Endodermal cell (in vitro differentiated cells): ENCODE data around the gene PCBP1. TPM values are rescaled to one million over a fixed set of nuclear protein-coding genes. Genes with fewer than 3 reads are reported as not detected.
A peak's percentile ranks its signal among the peaks of the same experiment; 100 is the strongest.

Experiments used
- DNase-seq: peaks from one replicate; pipeline ENCODE4 v3.0.0-alpha.2; 2017
- H3K27ac ChIP-seq: 2 replicates; pipeline ENCODE4 v1.5.1; 2013; ENCODE audit warnings: mild to moderate bottlenecking, low read depth, low read length, moderate library complexity
- H3K27me3 ChIP-seq: 2 replicates; pipeline ENCODE4 v1.6.1; 2013; ENCODE audit warnings: mild to moderate bottlenecking, low read length, moderate library complexity; ENCODE audit not compliant: insufficient read depth, control insufficient read depth, poor library complexity, severe bottlenecking
- H3K36me3 ChIP-seq: 2 replicates; pipeline ENCODE4 v1.7.0; 2013; ENCODE audit warnings: mild to moderate bottlenecking, low read length, moderate library complexity; ENCODE audit not compliant: control insufficient read depth, insufficient read depth
- H3K4me1 ChIP-seq: one replicate; pipeline ENCODE4 v1.7.0; 2013; ENCODE audit warnings: low read length; ENCODE audit not compliant: control insufficient read depth, insufficient read depth
- H3K4me3 ChIP-seq: 2 replicates; pipeline ENCODE4 v1.5.1; 2013; ENCODE audit warnings: mild to moderate bottlenecking, low read length, moderate library complexity
- H3K9ac ChIP-seq: 2 replicates; pipeline ENCODE4 v1.6.1; 2013; ENCODE audit warnings: mild to moderate bottlenecking, low read length, moderate library complexity; ENCODE audit not compliant: poor library complexity, severe bottlenecking; ENCODE audit errors: extremely low read depth
- H3K9me3 ChIP-seq: 2 replicates; pipeline ENCODE4 v1.6.1; 2013; ENCODE audit warnings: mild to moderate bottlenecking, low read length, moderate library complexity; ENCODE audit not compliant: control insufficient read depth
- H3K27ac Mint-ChIP-seq: 2 replicates; pipeline ENCODE4 v1.8.0; 2020; ENCODE audit warnings: mixed read lengths
- H3K27me3 Mint-ChIP-seq: 2 replicates; pipeline ENCODE4 v1.8.0; 2021; ENCODE audit warnings: mild to moderate bottlenecking, mixed read lengths; ENCODE audit not compliant: insufficient read depth
- H3K36me3 Mint-ChIP-seq: 2 replicates; pipeline ENCODE4 v1.8.0; 2020; ENCODE audit warnings: low read depth, mixed read lengths
- H3K4me1 Mint-ChIP-seq: 2 replicates; pipeline ENCODE4 v1.8.0; 2020; ENCODE audit warnings: mixed read lengths
- H3K4me3 Mint-ChIP-seq: 2 replicates; pipeline ENCODE4 v1.8.0; 2020; ENCODE audit warnings: mild to moderate bottlenecking, moderate library complexity, mixed read lengths
- H3K9me3 Mint-ChIP-seq: 2 replicates; pipeline ENCODE4 v1.8.0; 2020; ENCODE audit warnings: mild to moderate bottlenecking, mixed read lengths
- CTCF ChIP-seq: fragments of 200-600 bp; sonication (generic); conservative IDR thresholded peaks from 2 replicates; pipeline ENCODE4 v1.5.0; 2021; ENCODE audit warnings: antibody characterized with exemption, mild to moderate bottlenecking
- WGBS, 2 experiments: methylation state at CpG; one replicate each; pipeline versions ENCODE4 v1.1.5 to v1.1.7; 2013; ENCODE audit warnings: missing lambda C conversion rate in 2 of 2, mixed read lengths in 1 of 2; ENCODE audit not compliant: insufficient coverage in 1 of 2, insufficient read length in 1 of 2; 5-methylcytosine and 5-hydroxymethylcytosine counted together
- total RNA-seq, 2 donors: library from RNA; stranded (reverse); fragmentation: NEBNext Ultra II Directional in 1 of 2; extraction: Animal tissue kit (Norgen Biotek cat#: 25700) in 1 of 2; gene quantifications; 2 replicates in 1 of 2; 3 replicates in 1 of 2; pipeline ENCODE4 v1.2.1, GENCODE V29; 2021

The PCBP1 gene
- total RNA-seq, 2 donors from 2014 or later: 344 to 357 TPM

GRCh38 chr2:70062270-70062669 lies 25.0 kb upstream of the PCBP1 start:
- Histone ChIP-seq H3K4me3 (no peak overlapping the region), H3K27me3 (no peaks in the 10 kb centered on the region), H3K4me1 (no peaks in the 10 kb centered on the region), H3K27ac (no peak overlapping the region), H3K9ac (no peak overlapping the region), H3K9me3 (peaks cover 27% of the 10 kb centered on the region), H3K36me3 (peaks cover 73% of the 10 kb centered on the region)
- no peaks in the 10 kb centered on the region for H3K4me1 Mint-ChIP-seq
- no peak overlapping the region for H3K27ac Mint-ChIP-seq
- no peaks in the 10 kb centered on the region for H3K27me3 Mint-ChIP-seq
- no peak for DNase-seq
- TF ChIP-seq CTCF: peak; percentile 25
- peaks cover 71% of the 10 kb centered on the region for H3K36me3 Mint-ChIP-seq
- WGBS, 2 experiments: 93 to 100% methylated on average over 1 to 2 of the region's 2 CpGs
- peaks cover 20% of the 10 kb centered on the region for H3K9me3 Mint-ChIP-seq
- no peak overlapping the region for H3K4me3 Mint-ChIP-seq

- H3K4me1 ChIP-seq: no peaks in the 10 kb centered on the region
- Mint-ChIP-seq H3K9me3 (no peaks in the 10 kb centered on the region), H3K27ac (peak overlapping the region; percentile 40), H3K4me3 (no peak overlapping the region), H3K36me3 (peaks cover 52% of the 10 kb centered on the region), H3K4me1 (peaks cover 2% of the 10 kb centered on the region), H3K27me3 (no peaks in the 10 kb centered on the region)
- DNase-seq: no peak
- H3K27ac ChIP-seq: no peak overlapping the region
- no peaks in the 10 kb centered on the region for H3K27me3 ChIP-seq
- H3K4me3 ChIP-seq: no peak overlapping the region
- no peak for TF ChIP-seq CTCF
- no peaks in the 10 kb centered on the region for H3K9me3 ChIP-seq
- peaks cover 64% of the 10 kb centered on the region for H3K36me3 ChIP-seq
- H3K9ac ChIP-seq: no peak overlapping the region
- 91 to 96% methylated on average over 3 of the region's 3 CpGs for WGBS, 2 experiments
These were observed 19.2 kb upstream of the PCBP1 start for GRCh38 chr2:70068119-70068518.

- H3K9ac ChIP-seq: no peak overlapping the region
- DNase-seq: no peak
- H3K4me1 ChIP-seq: no peaks in the 10 kb centered on the region
- Mint-ChIP-seq H3K4me1 (peaks cover 2% of the 10 kb centered on the region), H3K36me3 (peaks cover 52% of the 10 kb centered on the region), H3K9me3 (no peaks in the 10 kb centered on the region), H3K4me3 (no peak overlapping the region), H3K27ac (peak overlapping the region; percentile 4), H3K27me3 (no peaks in the 10 kb centered on the region)
- H3K27me3 ChIP-seq: no peaks in the 10 kb centered on the region
- H3K27ac ChIP-seq: no peak overlapping the region
- no peak overlapping the region for H3K4me3 ChIP-seq
- H3K9me3 ChIP-seq: no peaks in the 10 kb centered on the region
- TF ChIP-seq CTCF: no peak
- H3K36me3 ChIP-seq: peaks cover 61% of the 10 kb centered on the region
- 97 to 100% methylated on average over 3 of the region's 3 CpGs for WGBS, 2 experiments
These were observed 18.2 kb upstream of the PCBP1 start for GRCh38 chr2:70069049-70069448.
